SK-N-MC (cell line): ENCODE measurements around the gene SYAP1.
"Not testable (repeated sequence)": the region's sequence is repeated elsewhere in the genome, so short reads cannot be mapped to it uniquely, and the experiment has no call there.

Source experiments
- DNase-seq: peaks from one replicate; pipeline ENCODE4 v3.0.0-alpha.2; 2011; ENCODE audit warnings: low read depth, low spot score
- H3K27ac ChIP-seq: fragments of 200-600 bp; sonication (generic); 2 replicates; pipeline ENCODE4 v1.5.1; 2016; ENCODE audit warnings: mixed run types
- H3K36me3 ChIP-seq: fragments of 200-600 bp; sonication (generic); 2 replicates; pipeline ENCODE4 v1.6.1; 2017; ENCODE audit warnings: antibody characterized with exemption, low read length, mixed read lengths; ENCODE audit not compliant: insufficient read depth
- H3K4me3 ChIP-seq: fragments of 200-600 bp; sonication (generic); 2 replicates; pipeline ENCODE4 v1.5.1; 2016
- H3K9ac ChIP-seq: fragments of 200-600 bp; sonication (generic); 2 replicates; pipeline ENCODE4 v1.8.0; 2017; ENCODE audit warnings: mixed run types, mixed read lengths; ENCODE audit not compliant: insufficient read length
- H3K9me3 ChIP-seq: fragments of 200-600 bp; sonication (generic); 2 replicates; pipeline ENCODE4 v1.6.1; 2017; ENCODE audit warnings: low read depth, mild to moderate bottlenecking, antibody characterized with exemption, low read length, moderate library complexity, mixed read lengths
- EZH2 ChIP-seq: fragments of 200-600 bp; sonication (generic); IDR thresholded peaks from one replicate; pipeline ENCODE4 v1.6.1; 2017; ENCODE audit warnings: antibody characterized with exemption
- FOXP2 ChIP-seq: optimal IDR thresholded peaks from 2 replicates; pipeline ENCODE3; 2011; ENCODE audit warnings: mild to moderate bottlenecking, moderate library complexity; ENCODE audit not compliant: insufficient read depth; ENCODE audit errors: extremely low read length, control extremely low read depth
- POLR2AphosphoS5 ChIP-seq: IDR thresholded peaks from 2 replicates; pipeline ENCODE4 v1.6.1; 2012; ENCODE audit warnings: mild to moderate bottlenecking, low read depth, low read length, borderline replicate concordance

The SYAP1 gene

DNA sequence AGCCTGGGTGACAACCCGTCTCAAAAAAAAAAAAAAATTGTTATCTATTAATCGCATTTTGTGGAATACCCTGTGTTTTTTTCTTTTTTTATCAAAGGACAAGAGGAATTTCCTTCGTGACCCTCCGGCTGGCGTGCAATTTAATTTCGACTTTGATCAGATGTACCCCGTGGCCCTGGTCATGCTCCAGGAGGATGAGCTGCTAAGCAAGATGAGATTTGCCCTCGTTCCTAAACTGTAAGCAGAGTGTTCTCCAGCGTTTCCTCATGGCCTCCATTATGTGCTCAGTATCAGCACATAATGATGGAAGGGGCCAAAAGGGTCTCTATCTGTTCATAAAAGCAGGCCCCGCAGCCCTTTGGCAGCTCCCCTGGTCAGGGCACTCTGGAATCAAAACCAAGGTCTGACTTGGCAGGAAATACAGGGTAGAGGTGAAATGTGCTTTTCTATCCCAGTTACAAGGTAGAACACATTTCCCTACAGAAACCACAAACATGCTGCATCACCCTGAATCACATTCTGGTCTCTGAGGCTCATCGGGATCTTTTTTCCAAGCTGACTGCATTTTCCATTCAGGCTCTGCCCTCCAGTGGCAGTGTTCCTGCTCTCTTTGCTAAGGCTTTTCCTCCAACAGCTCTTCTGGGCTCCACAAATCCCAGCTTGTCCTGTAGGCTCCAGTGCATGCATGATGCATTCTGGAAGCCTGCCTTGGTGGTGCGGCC, 24.4 kb downstream of the SYAP1 start:
- Histone ChIP-seq H3K36me3 (peaks cover 18% of the 10 kb centered on the region; the same call in 1 of the 2 replicates), H3K27ac (no peak overlapping the region), H3K9me3 (no peaks in the 10 kb centered on the region), H3K9ac (no peak overlapping the region), H3K4me3 (no peak overlapping the region)
- no peak for DNase-seq
- TF ChIP-seq POLR2AphosphoS5 (no peak), EZH2 (no peak), FOXP2 (no peak)

DNA sequence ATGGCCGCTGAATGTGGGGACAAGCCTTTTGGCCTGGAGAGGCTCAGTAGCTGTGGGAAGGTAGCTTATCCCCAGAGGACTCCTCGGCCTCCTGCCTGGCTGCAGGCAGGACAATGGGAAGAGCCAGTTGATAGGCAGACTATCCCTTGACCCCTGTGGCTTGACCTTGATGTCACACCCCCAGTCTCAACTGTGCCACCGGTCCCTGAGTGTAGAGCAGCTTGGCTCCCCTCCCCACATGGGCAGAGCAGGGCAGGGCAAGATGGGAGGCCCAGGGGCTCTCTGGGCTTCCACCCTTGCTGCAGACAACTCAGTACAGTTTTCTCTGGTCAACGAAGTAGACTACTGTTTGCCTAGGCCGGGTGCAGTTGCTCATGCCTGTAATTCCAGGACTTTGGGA, 25.7 kb downstream of the SYAP1 start:
- Histone ChIP-seq H3K36me3 (peaks cover 21% of the 10 kb centered on the region; the same call in 1 of the 2 replicates), H3K4me3 (no peak overlapping the region), H3K9me3 (no peaks in the 10 kb centered on the region), H3K27ac (no peak overlapping the region), H3K9ac (no peak overlapping the region)
- TF ChIP-seq EZH2 (no peak), FOXP2 (no peak), POLR2AphosphoS5 (no peak)
- DNase-seq: no peak

DNA sequence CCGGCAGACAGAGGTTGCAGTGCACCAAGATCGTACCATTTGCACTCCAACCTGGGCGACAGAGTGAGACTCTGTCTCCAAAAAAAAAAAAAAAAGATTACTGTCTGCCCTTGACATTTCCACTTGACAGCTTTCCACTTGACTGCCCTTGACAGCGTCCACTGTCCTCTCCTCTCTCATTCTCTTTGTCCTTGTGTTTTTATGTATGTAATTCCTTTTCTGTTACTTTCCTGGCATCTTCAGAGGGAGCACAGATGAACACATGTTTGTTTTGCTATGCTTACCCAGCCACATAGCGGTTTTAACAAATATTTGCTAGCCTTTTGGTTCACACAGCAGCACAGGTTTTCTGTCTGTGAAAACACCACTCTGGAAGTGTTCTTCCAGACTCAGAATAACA, 26.2 kb downstream of the SYAP1 start:
- H3K36me3 ChIP-seq: peaks cover 21% of the 10 kb centered on the region; the same call in 1 of the 2 replicates
- no peak overlapping the region for H3K27ac ChIP-seq
- TF ChIP-seq POLR2AphosphoS5 (no peak), EZH2 (no peak), FOXP2 (no peak)
- H3K9me3 ChIP-seq: no peaks in the 10 kb centered on the region
- H3K4me3 ChIP-seq: no peak overlapping the region
- no peak overlapping the region for H3K9ac ChIP-seq
- DNase-seq: no peak

DNA sequence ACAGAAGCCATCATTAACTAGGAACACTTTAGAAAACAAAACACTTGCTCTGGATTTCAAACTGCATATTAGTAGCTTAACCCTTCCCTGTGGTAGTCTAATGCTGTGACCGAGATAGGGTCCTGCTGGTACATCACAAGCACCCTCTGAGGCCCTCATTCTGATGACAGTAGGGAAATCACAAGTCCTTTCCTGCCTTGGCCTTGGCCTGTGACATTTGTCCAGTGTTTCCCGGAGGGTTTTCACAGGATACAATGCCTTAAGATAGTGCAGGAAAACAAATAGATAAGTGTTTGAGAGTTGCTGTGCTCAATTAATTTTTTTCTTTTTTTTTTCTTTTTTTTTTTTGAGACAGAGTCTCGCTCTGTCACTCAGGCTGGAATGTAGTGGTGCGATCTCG, 29.0 kb downstream of the SYAP1 start:
- Histone ChIP-seq H3K27ac (no peak overlapping the region), H3K9ac (no peak overlapping the region), H3K4me3 (no peak overlapping the region), H3K36me3 (peaks cover 21% of the 10 kb centered on the region; the same call in 1 of the 2 replicates), H3K9me3 (no peaks in the 10 kb centered on the region)
- no peak for DNase-seq
- no peak for TF ChIP-seq POLR2AphosphoS5
- no peak for TF ChIP-seq EZH2
- TF ChIP-seq FOXP2: no peak

DNA sequence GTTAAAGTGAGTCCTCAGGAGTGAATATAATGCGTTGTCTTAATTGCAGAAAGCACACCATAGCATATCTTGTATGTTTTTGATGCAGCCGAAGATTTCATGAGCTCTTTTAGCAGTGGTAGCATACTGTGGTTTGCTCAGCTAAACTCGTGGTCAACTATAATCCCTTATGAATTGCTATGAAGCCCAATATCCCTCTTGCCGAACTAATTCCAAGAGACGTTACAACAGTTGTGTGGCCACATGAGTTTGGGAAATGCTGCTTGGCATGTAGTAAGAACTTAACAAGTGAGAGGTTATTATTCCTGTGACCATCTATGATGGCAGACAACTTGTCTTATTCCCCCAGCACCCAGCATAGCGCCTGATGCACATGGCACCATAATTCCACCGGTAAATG, 30.7 kb downstream of the SYAP1 start:
- Histone ChIP-seq H3K9ac (no peak overlapping the region), H3K36me3 (peaks cover 22% of the 10 kb centered on the region), H3K9me3 (no peaks in the 10 kb centered on the region), H3K4me3 (no peak overlapping the region), H3K27ac (no peak overlapping the region)
- no peak for DNase-seq
- TF ChIP-seq EZH2 (no peak), POLR2AphosphoS5 (no peak), FOXP2 (no peak)

DNA sequence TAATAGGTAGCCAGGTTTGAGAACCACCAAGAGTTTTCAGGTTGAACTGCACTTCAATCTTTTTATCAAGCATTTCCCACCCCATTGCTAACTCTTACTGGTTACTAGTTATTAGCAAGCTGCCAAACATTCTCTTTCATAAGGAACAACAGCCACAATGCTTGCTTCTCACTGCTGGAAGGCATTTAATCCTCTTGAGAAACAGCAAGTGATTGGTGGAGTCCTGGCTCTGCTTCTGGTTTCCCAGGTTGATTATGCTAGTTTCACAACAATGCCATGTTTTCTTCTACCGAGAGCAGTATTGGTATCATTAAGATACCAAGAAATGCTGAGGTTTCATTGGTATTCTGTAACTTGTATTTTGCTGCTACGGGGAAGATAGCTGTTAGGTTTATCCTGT, 34.6 kb downstream of the SYAP1 start:
- DNase-seq: no peak
- no peaks in the 10 kb centered on the region for H3K9me3 ChIP-seq
- no peak overlapping the region for H3K9ac ChIP-seq
- no peak overlapping the region for H3K27ac ChIP-seq
- TF ChIP-seq POLR2AphosphoS5 (no peak), EZH2 (no peak), FOXP2 (no peak)
- H3K36me3 ChIP-seq: peaks cover 20% of the 10 kb centered on the region
- no peak overlapping the region for H3K4me3 ChIP-seq

DNA sequence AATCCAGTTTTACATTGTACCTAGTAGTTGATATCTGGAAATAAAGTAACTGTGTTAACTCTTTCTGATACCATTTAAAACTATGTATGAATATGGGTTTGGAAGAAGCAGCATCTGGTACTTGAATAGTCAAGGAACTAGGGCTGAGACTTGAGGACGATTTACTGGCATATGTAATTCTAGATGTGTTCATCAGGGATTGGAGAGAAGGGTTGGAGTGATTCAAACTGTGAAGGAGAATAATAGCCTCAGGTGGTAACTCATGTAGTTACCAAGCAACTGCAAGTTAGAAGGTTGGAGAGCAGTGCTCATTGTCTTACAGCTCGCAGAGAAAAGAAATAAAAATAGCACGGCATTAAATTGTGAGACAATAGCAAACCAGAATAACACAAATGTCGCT, 37.3 kb downstream of the SYAP1 start:
- no peak for TF ChIP-seq POLR2AphosphoS5
- TF ChIP-seq EZH2: no peak
- TF ChIP-seq FOXP2: no peak
- DNase-seq: no peak
- Histone ChIP-seq H3K4me3 (no peak overlapping the region), H3K9me3 (no peaks in the 10 kb centered on the region), H3K9ac (no peak overlapping the region), H3K27ac (no peak overlapping the region), H3K36me3 (peaks cover 24% of the 10 kb centered on the region)

DNA sequence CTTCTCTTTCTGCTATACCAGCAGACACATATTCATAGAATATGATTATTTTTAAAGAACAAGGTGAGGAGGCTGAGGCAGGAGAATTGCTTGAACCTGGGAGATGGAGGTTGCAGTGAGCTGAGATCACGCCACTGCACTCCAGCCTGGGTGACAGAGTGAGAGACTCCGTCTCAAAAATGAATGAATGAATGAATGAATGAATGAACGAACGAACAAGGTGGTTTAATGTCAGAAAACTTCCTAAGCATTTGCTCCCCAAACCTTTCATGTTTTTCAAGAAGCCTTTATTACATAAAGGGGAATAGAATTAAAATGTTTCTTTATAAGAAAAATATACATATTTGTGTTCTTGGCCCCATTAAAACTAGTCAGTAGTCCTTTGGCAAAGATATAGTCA, 42.1 kb downstream of the SYAP1 start:
- not testable (repeated sequence) for DNase-seq
- peaks cover 11% of the 10 kb centered on the region; the same call in 1 of the 2 replicates for H3K36me3 ChIP-seq

DNA sequence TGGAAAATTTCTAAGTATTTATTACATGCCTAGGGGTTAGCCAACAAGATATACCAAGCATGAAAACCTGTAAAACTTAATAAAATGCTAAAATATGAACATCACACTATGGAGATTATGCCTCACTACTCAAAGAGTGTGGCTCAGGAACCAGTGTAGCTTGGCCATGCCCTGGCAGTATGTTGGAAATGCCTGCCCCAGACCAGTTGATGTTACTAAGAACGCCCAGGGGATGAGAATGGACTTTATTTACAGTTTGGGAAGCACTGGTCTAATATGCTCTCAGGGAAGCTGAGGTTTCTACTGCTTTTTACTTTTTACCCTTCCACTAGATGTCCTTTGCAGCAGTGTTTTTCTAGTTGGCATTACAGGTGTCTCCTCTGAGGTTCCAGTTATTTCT, 43.2 kb downstream of the SYAP1 start:
- Histone ChIP-seq H3K9ac (no peak overlapping the region), H3K27ac (no peak overlapping the region)

More for the DNA sequence above, 42.1 kb downstream of the SYAP1 start:
- H3K27ac ChIP-seq, H3K9ac ChIP-seq, H3K9me3 ChIP-seq, H3K4me3 ChIP-seq: not testable (repeated sequence)

More for the DNA sequence above, 43.2 kb downstream of the SYAP1 start:
- TF ChIP-seq FOXP2 (no peak), EZH2 (no peak), POLR2AphosphoS5 (no peak)
- Histone ChIP-seq H3K9me3 (no peaks in the 10 kb centered on the region), H3K36me3 (peaks cover 6% of the 10 kb centered on the region; the same call in 1 of the 2 replicates), H3K4me3 (no peak overlapping the region)
- DNase-seq: no peak
